M059J (cell line): ENCODE data around the gene KRTAP10-2. TPM values are rescaled to one million over a fixed set of nuclear protein-coding genes. Genes with fewer than 3 reads are reported as not detected.
"Not testable (repeated sequence)": the region's sequence is repeated elsewhere in the genome, so short reads cannot be mapped to it uniquely, and the experiment has no call there.

Experiments used
- DNase-seq: peaks from one replicate; pipeline ENCODE4 v3.0.0-alpha.2; 2012; ENCODE audit warnings: low read depth
- total RNA-seq: library from RNA; depleted of rRNA; stranded (reverse); fragments of >200 nt; shearing (Covaris generic); gene quantifications from 2 replicates; pipeline ENCODE4 v1.2.3, GENCODE V29; 2014

KRTAP10-2 gene
- total RNA-seq, 1 experiment from 2014 or later: not detected

DNA sequence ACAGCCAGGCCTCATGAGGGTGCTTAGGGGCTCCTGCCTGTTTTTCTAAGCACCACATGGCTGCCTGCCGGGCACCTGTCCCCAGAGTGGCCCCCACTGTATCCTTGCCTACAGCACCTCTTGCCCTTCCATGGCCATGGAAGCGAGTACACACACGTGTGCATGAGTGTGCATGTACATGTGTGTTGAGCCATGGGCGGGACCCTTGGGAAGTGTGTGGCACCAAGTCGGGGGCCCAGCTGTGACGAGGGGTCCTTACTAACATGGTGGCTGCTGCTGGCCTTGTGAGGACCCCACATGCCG lies 37.1 kb downstream of the KRTAP10-2 start:
- no peak for DNase-seq

- peak; percentile 14 for DNase-seq
Measured at GRCh38 chr21:44513389-44514217, 37.7 kb downstream of the KRTAP10-2 start.

DNA sequence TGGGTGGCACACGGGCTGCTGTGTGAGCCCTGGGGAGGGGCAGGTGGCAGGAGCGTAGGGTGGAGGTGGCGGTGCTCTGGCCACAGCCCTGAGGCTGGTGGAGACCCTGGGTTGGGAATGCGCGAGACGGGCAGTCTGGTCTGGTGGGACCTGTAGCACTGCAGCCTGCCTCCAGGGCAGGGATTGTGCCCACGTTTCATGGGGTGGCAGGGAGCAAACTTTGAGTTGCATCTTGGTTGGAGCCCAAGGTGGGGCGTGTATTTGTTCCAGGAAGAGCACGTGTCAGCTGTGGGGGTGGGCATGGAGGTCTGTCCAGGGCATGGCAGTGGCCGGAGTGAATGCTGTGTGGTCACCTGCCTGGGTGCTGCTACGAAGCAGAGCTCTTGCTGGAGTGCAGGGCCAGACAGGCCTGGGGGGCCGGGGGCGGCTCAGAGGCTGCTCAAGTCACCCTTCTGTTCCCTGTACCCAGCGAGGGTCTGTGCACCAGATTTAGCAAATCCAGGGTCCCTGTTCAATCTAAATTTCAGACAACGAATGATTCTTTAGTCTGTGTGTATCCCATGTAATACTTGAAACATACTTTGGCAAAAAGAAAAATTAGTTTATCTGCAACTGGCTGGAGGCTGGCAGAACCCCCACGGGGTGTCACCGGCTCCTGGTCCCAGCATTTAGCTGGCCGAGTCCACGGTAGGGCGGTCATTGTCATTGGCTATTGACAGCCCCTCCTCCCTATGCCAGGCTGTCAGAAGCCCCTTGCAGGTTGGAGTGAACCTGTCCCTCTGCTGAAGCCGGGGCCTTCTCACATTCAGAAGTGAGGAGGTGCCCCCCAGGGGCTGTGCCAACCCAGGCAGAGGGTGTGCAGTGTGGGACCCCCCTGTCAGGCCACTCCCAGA lies 38.6 kb downstream of the KRTAP10-2 start:
- DNase-seq: no peak

DNA sequence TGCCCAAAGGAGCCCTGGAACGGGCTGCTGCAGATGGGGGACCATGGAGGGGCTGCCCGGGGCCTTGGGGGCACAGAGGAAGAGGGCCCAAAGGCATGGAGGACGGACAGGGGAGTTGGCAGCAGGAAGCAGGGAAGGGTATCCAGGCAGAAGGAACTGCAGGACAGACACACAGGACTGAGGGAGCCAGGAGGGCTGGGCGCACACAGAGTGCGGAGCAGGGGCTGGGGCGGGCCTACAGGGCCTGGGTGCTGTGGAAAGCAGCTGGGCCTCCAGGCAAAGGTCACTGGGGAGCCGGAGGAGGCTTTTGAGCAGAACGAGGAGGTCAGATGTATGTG lies 39.4 kb downstream of the KRTAP10-2 start:
- DNase-seq: no peak

DNA sequence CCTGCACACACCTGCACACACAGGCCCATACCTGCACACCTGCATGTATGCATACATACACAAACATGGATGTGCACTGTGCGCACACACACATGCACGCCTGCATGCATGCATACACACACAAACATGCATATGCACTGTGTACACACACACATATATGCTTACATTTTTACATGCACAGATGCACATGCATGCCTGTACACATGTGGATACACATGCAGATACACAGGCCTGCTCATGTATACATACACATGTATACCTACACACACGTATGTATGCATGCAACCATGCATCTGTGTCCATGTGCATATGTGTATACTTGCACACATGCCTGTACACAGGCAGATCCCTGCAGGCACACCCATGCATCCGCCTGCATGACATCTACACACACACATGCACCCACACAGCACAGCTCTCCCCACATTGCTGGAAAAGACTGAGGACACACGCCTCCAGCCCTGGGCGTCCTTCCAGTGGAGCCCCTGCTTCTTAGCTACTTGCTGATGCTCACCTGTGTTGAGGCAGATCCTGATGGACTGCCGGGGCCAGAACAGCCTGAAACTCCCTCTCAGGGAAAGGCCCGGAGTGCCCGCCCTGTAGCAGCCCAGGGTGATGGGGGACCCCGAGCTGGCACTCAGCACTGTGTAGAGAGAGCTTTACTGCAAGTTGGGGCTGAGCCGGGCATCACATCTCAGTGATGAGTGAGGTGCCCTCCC lies 39.9 kb downstream of the KRTAP10-2 start:
- DNase-seq: no peak

- peak; percentile 35 for DNase-seq
Measured at GRCh38 chr21:44510508-44511218, 40.6 kb downstream of the KRTAP10-2 start.

GRCh38 chr21:44510109-44510507 lies 41.2 kb downstream of the KRTAP10-2 start:
- DNase-seq: no peak

DNA sequence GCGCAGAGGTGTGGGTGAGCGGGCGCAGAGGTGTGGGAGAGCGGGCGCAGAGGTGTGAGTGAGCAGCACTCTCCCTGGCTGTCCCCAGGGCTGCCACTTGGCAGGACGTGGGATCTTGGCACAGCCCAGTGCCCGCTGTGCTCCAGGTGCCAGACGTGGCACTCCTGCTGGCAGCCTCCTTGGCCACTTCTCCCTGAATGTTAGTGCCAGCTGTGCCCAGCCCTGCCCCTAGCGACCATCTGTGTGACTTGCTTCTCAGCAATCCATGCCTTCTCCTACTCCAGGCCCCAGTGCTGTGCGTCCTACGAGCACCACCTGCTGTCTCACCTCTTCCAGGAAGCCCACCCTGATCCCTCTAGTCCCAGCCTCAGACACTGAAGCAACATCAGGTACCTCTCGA lies 41.8 kb downstream of the KRTAP10-2 start:
- DNase-seq: peak; percentile 60

DNA sequence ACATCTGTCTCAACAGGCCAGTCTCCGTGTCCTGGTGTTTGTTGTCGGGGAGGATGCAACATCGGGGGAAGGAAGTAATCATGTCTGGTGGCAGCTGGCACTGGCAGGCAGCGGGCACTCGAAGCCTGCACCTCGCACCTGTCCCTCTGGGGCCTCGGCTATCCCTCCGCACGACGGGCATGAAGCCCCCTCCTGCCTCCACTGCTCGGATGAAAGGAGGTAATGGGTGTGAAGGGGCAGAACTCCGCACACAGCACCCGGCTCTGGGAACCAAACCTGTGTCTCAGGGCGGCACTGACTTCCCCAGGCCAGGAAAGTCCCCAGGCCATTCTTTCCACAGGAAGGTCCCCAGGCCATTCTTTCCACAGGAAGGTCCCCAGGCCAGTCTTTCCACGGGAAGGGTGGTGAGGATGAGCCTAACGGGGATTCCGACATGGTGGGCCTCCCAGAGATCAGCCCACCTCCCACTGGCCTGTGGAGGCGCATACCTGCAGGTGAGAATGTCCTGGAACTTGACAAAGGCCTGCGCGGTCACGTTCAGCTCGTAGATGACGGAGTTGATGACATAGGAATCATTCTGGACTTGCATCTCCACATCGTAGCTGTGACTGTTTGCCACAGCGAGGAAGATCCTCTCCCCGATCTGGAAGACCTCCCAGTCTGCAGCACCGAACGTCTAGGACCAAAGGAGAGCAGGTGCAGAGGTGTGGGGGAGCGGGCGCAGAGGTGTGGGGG lies 42.4 kb downstream of the KRTAP10-2 start:
- no peak for DNase-seq

DNA sequence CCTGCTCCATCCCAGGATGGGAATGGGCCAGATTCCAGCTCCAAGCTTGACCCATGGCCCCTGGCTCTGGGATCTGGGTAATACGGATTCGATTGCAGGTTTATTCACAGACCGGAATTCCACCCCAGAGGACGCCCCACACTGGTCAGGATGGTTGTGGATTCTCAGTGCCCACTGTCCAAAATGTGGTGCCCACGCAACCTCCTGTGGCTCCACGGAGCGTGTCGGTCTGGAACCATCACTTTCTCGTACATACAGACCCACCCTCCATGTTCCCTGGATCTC lies 42.9 kb downstream of the KRTAP10-2 start:
- DNase-seq: no peak

GRCh38 chr21:44507673-44508425 lies 43.5 kb downstream of the KRTAP10-2 start:
- no peak for DNase-seq

GRCh38 chr21:44506279-44507255 lies 44.7 kb downstream of the KRTAP10-2 start:
- DNase-seq: no peak

- DNase-seq: no peak
Measured at GRCh38 chr21:44505673-44506278, 45.5 kb downstream of the KRTAP10-2 start.

DNA sequence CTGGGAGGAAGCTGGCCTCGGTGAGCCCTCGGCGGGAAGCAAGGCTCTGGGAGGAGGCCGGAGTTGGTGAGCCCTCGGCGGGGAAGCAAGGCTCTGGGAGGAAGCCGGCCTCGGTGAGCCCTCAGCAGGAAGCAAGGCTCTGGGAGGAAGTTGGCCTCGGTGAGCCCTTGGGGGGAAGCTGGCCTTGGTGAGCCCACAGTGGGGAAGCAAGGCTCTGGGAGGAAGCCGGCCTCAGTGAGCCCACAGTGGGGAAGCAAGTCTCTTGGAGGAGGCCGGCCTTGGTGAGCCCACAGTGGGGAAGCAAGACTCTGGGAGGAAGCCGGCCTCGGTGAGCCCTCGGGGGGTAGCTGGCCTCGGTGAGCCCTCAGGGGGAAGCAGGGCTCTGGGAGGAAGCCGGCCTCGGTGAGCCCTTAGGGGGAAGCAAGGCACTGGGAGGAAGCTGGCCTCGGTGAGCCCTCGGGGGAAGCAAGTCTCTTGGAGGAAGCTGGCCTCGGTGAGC lies 47.4 kb downstream of the KRTAP10-2 start:
- no peak for DNase-seq

GRCh38 chr21:44503006-44503889 lies 48.1 kb downstream of the KRTAP10-2 start:
- not testable (repeated sequence) for DNase-seq

- DNase-seq: no peak
Measured at GRCh38 chr21:44502171-44502958, 48.9 kb downstream of the KRTAP10-2 start.
